ENCODE results near the gene TIGD1.

DNA sequence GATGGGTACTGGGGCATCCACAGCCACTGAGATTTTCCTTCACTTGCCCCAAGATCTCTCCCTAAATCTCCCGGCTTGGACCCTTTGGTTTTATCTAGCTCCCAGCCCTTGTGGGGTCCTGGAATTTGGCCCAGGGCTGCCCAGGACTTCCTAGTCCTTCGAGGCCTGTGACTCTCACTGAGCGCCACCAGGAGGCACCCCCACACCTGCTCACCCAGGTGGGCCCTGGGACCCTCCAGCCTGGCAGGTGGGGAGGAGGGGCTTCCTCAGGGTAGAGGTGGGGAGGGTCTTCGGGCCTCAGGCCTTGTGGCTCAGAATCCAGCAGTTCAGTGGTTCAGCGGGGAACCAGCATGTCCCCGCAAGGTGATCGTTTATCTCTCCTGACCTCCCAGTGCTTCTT lies 42.1 kb downstream of the TIGD1 start:
- TF ChIP-seq, protein P1, sequence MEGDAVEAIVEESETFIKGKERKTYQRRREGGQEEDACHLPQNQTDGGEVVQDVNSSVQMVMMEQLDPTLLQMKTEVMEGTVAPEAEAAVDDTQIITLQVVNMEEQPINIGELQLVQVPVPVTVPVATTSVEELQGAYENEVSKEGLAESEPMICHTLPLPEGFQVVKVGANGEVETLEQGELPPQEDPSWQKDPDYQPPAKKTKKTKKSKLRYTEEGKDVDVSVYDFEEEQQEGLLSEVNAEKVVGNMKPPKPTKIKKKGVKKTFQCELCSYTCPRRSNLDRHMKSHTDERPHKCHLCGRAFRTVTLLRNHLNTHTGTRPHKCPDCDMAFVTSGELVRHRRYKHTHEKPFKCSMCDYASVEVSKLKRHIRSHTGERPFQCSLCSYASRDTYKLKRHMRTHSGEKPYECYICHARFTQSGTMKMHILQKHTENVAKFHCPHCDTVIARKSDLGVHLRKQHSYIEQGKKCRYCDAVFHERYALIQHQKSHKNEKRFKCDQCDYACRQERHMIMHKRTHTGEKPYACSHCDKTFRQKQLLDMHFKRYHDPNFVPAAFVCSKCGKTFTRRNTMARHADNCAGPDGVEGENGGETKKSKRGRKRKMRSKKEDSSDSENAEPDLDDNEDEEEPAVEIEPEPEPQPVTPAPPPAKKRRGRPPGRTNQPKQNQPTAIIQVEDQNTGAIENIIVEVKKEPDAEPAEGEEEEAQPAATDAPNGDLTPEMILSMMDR (IDR thresholded peaks at IDR 0.05; ENCODE audit: low read depth, low read length) = no peak
- no peak for TF ChIP-seq POLR2A (IDR thresholded peaks at IDR 0.05; ENCODE audit: extremely low read depth, insufficient read length)
